ENCODE results near the gene CYP1A2.

DNA sequence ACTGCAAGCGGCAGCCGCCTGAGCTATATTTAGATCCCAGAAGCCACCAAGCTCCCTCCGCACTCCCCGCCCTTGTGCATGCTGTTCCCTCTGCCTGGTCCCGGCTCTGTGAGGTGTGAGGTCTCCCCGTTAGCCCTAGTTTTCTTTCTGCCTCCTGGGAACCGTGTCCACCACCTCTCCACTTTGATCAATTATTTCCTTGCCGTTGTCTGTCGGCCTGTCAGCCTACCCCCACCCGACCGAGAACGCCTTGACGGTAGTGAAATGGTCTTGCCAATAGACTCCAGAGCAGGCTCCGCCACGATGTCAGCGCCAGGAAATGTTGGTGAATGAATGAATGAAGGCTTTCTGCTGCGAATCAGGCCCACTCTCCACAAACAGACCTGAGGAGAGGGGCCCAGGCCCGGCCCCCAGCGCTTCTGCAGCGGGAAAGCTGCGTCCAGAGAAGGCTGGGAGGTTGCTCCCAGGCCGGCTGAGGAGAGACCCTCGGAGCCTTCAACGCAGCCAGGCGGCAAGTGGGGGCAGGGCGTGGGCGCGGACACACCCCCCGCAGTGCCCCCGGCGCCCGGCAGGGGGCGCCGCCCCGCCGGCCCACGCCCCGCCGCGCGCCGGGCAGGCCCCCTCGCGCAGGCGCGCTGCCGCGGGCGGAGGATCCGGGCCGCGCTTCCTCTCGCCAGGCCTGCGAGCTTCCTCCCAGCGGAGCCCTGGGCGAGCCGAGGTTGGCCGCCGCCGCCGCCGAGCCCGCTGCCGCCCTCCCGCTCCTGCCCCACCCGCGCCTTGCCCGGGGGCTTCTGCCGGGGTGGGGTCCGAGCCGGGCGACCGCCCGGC, 33.0 kb downstream of the CYP1A2 start, which contains the start of gene CSK:
- TF ChIP-seq EZH2phosphoT487 (IDR thresholded peaks at IDR 0.05; ENCODE audit: insufficient read depth, low read depth), result no peak
- no peak for TF ChIP-seq EZH2 (IDR thresholded peaks at IDR 0.05; ENCODE audit: insufficient read depth, poor library complexity, severe bottlenecking)

Data from GM23248 (cell line).